H1 (cell line): Measurements from ENCODE around the gene DAPK1. TPM values are rescaled to one million over a fixed set of nuclear protein-coding genes. Genes with fewer than 3 reads are reported as not detected.

ENCODE experiments used
- CTCF ChIA-PET: fragments of 300-600 bp; sonication (Branson Sonifier 250); formaldehyde crosslinking; loops from one replicate; lab custom pipeline; 2021; ENCODE audit not compliant: partially characterized antibody; lab: Charles Lee
- POLR2A ChIA-PET: fragments of 300-600 bp; sonication (Branson Sonifier 250); formaldehyde crosslinking; loops from one replicate; lab custom pipeline; 2021; ENCODE audit warnings: inconsistent platforms; ENCODE audit not compliant: partially characterized antibody; lab: Charles Lee
- DNase-seq, 2 experiments: peaks; one replicate each; pipeline versions ENCODE4 v3.0.0 to v3.0.0-alpha.2; 2010 to 2022; ENCODE audit warnings: low spot score in 2 of 2, low read depth in 1 of 2, mixed read lengths in 1 of 2
- FAIRE-seq: peaks from 2 replicates; lab custom pipeline; 2011; peaks lifted over from hg19 to GRCh38; lab: Jason Lieb, UNC
- H2AFZ ChIP-seq: 2 replicates; pipeline ENCODE4 v1.8.1; 2012; ENCODE audit warnings: low read length, inconsistent platforms
- H2AK5ac ChIP-seq: 2 replicates; pipeline ENCODE4 v1.6.1; 2013; ENCODE audit warnings: low read depth, low read length
- H2BK120ac ChIP-seq: replicated peaks from 2 replicates; pipeline ENCODE3; 2013; ENCODE audit warnings: low read depth, low read length, inconsistent platforms
- H2BK12ac ChIP-seq: 2 replicates; pipeline ENCODE4 v1.6.1; 2013; ENCODE audit warnings: low read depth, low read length
- H2BK15ac ChIP-seq: 2 replicates; pipeline ENCODE4 v1.6.1; 2013; ENCODE audit warnings: low read length
- H2BK20ac ChIP-seq: 2 replicates; pipeline ENCODE4 v1.6.1; 2013; ENCODE audit warnings: low read length
- H2BK5ac ChIP-seq: 2 replicates; pipeline ENCODE4 v1.6.1; 2013; ENCODE audit warnings: low read depth, low read length
- H3K14ac ChIP-seq: 2 replicates; pipeline ENCODE4 v1.6.1; 2013; ENCODE audit warnings: inconsistent platforms; ENCODE audit not compliant: insufficient read length
- H3K18ac ChIP-seq: 2 replicates; pipeline ENCODE4 v1.6.1; 2013; ENCODE audit warnings: low read length; ENCODE audit errors: extremely low read depth
- H3K23ac ChIP-seq: 2 replicates; pipeline ENCODE4 v1.6.1; 2013; ENCODE audit warnings: inconsistent platforms; ENCODE audit not compliant: insufficient read length
- H3K23me2 ChIP-seq: 2 replicates; pipeline ENCODE4 v1.6.1; 2013; ENCODE audit warnings: low read depth, low read length
- H3K27ac ChIP-seq: 2 replicates; pipeline ENCODE4 v1.6.1; 2011; ENCODE audit warnings: low read depth, low read length, inconsistent platforms
- H3K27me3 ChIP-seq, 4 experiments: replicated peaks in 1 of 4; 1 replicate in 1 of 4; 2 replicates in 3 of 4; pipeline versions ENCODE4 v1.6.1 to v1.8.1; 2011 to 2013; ENCODE audit warnings: low read length in 3 of 4, mild to moderate bottlenecking in 3 of 4, inconsistent platforms in 2 of 4, mixed read lengths in 2 of 4, moderate library complexity in 1 of 4; ENCODE audit not compliant: control insufficient read depth in 3 of 4, insufficient read depth in 3 of 4; ENCODE audit errors: extremely low read depth in 1 of 4
- H3K36me3 ChIP-seq, 4 experiments: 2 replicates each; pipeline versions ENCODE4 v1.6.1 to v1.8.1; 2011 to 2013; ENCODE audit warnings: mild to moderate bottlenecking in 4 of 4, low read length in 3 of 4, moderate library complexity in 2 of 4, control low read depth in 1 of 4, inconsistent platforms in 1 of 4; ENCODE audit not compliant: insufficient read depth in 4 of 4, control insufficient read depth in 2 of 4
- H3K4ac ChIP-seq: replicated peaks from 2 replicates; pipeline ENCODE3; 2013; ENCODE audit warnings: low read length, low read depth, mixed read lengths, inconsistent platforms; ENCODE audit not compliant: insufficient read length
- H3K4me1 ChIP-seq, 4 experiments: replicated peaks in 1 of 4; 1 replicate in 1 of 4; 2 replicates in 3 of 4; pipeline versions ENCODE4 v1.6.1 to v1.8.1; 2011 to 2013; ENCODE audit warnings: low read length in 3 of 4, inconsistent platforms in 2 of 4, mixed read lengths in 1 of 4; ENCODE audit not compliant: insufficient read depth in 4 of 4, control insufficient read depth in 3 of 4
- H3K4me2 ChIP-seq, 2 experiments: 2 replicates each; pipeline versions ENCODE4 v1.6.1 to v1.8.1; 2011 to 2013; ENCODE audit warnings: low read depth in 2 of 2, low read length in 2 of 2, control low read depth in 1 of 2, inconsistent platforms in 1 of 2, mild to moderate bottlenecking in 1 of 2; ENCODE audit not compliant: insufficient read depth in 1 of 2
- H3K4me3 ChIP-seq, 4 experiments: fragments of 200-600, 300-600 bp in 1 of 4; sonication (generic), shearing (Covaris generic), sonication (Bioruptor Twin) in 1 of 4; 2 replicates each; pipeline versions ENCODE4 v1.5.1 to v1.8.1; 2011 to 2016; ENCODE audit warnings: low read length in 4 of 4, low read depth in 3 of 4, control low read depth in 2 of 4, inconsistent platforms in 2 of 4, mild to moderate bottlenecking in 2 of 4, mixed read lengths in 1 of 4, moderate library complexity in 1 of 4; ENCODE audit not compliant: insufficient read depth in 2 of 4; ENCODE audit errors: extremely low read depth in 1 of 4
- H3K56ac ChIP-seq: replicated peaks from 2 replicates; pipeline ENCODE3; 2013; ENCODE audit warnings: low read depth, mild to moderate bottlenecking, mixed read lengths, low read length, inconsistent platforms; ENCODE audit not compliant: insufficient read length
- H3K79me1 ChIP-seq: 2 replicates; pipeline ENCODE4 v1.6.1; 2013; ENCODE audit warnings: low read depth, low read length, control low read depth
- H3K79me2 ChIP-seq, 2 experiments: 2 replicates each; pipeline versions ENCODE4 v1.6.1 to v1.8.1; 2012 to 2013; ENCODE audit warnings: low read length in 2 of 2, mild to moderate bottlenecking in 2 of 2, inconsistent platforms in 1 of 2; ENCODE audit not compliant: insufficient read depth in 2 of 2, control insufficient read depth in 1 of 2
- H3K9ac ChIP-seq, 4 experiments: replicated peaks in 1 of 4; 1 replicate in 1 of 4; 2 replicates in 3 of 4; pipeline versions ENCODE4 v1.6.1 to v1.8.1; 2011 to 2013; ENCODE audit warnings: low read depth in 3 of 4, low read length in 3 of 4, control low read depth in 2 of 4, mild to moderate bottlenecking in 2 of 4, moderate library complexity in 2 of 4, inconsistent platforms in 1 of 4; ENCODE audit errors: extremely low read depth in 1 of 4
- H3K9me3 ChIP-seq, 2 experiments: 2 replicates each; pipeline versions ENCODE4 v1.6.1 to v1.8.1; 2012 to 2013; ENCODE audit warnings: mild to moderate bottlenecking in 2 of 2, moderate library complexity in 2 of 2, control low read depth in 1 of 2, inconsistent platforms in 1 of 2, low read depth in 1 of 2, low read length in 1 of 2, mixed read lengths in 1 of 2; ENCODE audit not compliant: insufficient read depth in 2 of 2
- H4K20me1 ChIP-seq, 2 experiments: replicated peaks in 1 of 2; 2 replicates each; pipeline versions ENCODE3 to v1.8.1; 2011 to 2013; ENCODE audit warnings: inconsistent platforms in 2 of 2, low read length in 2 of 2, mild to moderate bottlenecking in 1 of 2; ENCODE audit not compliant: insufficient read depth in 2 of 2, control insufficient read depth in 1 of 2
- H4K5ac ChIP-seq: 2 replicates; pipeline ENCODE4 v1.6.1; 2013; ENCODE audit warnings: low read length, low read depth, mixed read lengths, inconsistent platforms; ENCODE audit not compliant: insufficient read length
- H4K8ac ChIP-seq: 2 replicates; pipeline ENCODE4 v1.8.0; 2013; ENCODE audit warnings: mild to moderate bottlenecking, moderate library complexity, low read length, inconsistent platforms; ENCODE audit not compliant: insufficient read depth; ENCODE audit errors: extremely low read depth
- H4K91ac ChIP-seq: replicated peaks from 2 replicates; pipeline ENCODE3; 2013; ENCODE audit warnings: low read length, mixed read lengths, inconsistent platforms; ENCODE audit not compliant: insufficient read length
- POLR2AphosphoS5 ChIP-seq: IDR thresholded peaks from 2 replicates; pipeline ENCODE4 v1.6.1; 2011; ENCODE audit warnings: low read depth, low read length
- WGBS, 2 experiments: shearing (Covaris generic) in 1 of 2; methylation state at CpG; one replicate each; pipeline versions ENCODE4 v1.1.6 to v1.1.7; 2013 to 2015; ENCODE audit warnings: low lambda C conversion rate in 2 of 2, mixed read lengths in 2 of 2, inconsistent platforms in 1 of 2, low coverage in 1 of 2, missing lambda C conversion rate in 1 of 2; ENCODE audit not compliant: insufficient replicate concordance in 2 of 2, insufficient coverage in 1 of 2, insufficient read length in 1 of 2; ENCODE audit errors: extremely low coverage in 1 of 2, missing lambda C conversion rate in 1 of 2; 5-methylcytosine and 5-hydroxymethylcytosine counted together
- polyA plus RNA-seq, 7 experiments: library from polyadenylated mRNA; depleted of rRNA in 3 of 7; stranded (reverse) in 5 of 7; unstranded in 2 of 7; fragments of >200 nt in 5 of 7; fragments of 200-250 nt in 2 of 7; gene quantifications; 1 replicate in 5 of 7; 2 replicates in 1 of 7; 4 replicates in 1 of 7; pipeline versions ENCODE4 v1.2.1 to v1.2.3, GENCODE V29; 2011 to 2013; ENCODE audit warnings: missing spikeins in 2 of 7, mixed read lengths in 2 of 7
- total RNA-seq: library from RNA; stranded (reverse); fragmentation: NEBNext Ultra II Directional; extraction: Animal tissue kit (Norgen Biotek cat#: 25700); gene quantifications from 2 replicates; pipeline ENCODE4 v1.2.1, GENCODE V29; 2021

Gene DAPK1
- total and polyA plus RNA-seq, 2 of the 8 experiments (the other 6 are each of a cell fraction or from before 2014, with no cell fraction given), result 62.4 to 131 TPM

DNA sequence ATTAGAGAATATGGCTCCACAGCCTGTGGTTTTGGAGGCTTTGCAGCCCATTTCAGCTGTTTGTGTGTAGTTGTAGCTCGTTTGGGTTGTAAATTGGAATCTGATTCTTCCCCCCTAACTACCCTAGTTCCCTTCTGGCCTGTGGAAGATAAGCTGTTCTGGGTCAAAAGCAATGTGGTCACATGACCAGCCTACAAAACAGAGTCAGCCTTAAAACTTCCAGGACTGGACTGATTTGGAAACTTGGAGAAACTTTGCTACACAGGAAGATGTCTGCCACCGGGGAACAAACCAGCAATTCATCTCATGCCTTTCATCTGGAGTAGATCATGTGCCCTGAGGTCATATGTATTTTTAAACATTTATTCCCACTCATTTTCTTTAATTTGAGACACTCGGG lies 83.8 kb downstream of the DAPK1 start:
- H4K8ac ChIP-seq, result no peak overlapping the region
- peaks cover 2 to 5% of the 10 kb centered on the region in 2 experiments for H4K20me1 ChIP-seq
- no peak overlapping the region for H3K23ac ChIP-seq
- peaks cover 0 to 70% of the 10 kb centered on the region in 2 experiments; a peak in 3 of 4 replicates for H3K79me2 ChIP-seq
- H4K91ac ChIP-seq, result no peak overlapping the region
- H3K36me3 ChIP-seq, result no peaks in the 10 kb centered on the region
- TF ChIP-seq POLR2AphosphoS5, result no peak
- FAIRE-seq, result no peak
- no peak overlapping the region for H3K4me2 ChIP-seq
- H2AFZ ChIP-seq, result no peak overlapping the region
- H3K23me2 ChIP-seq, result no peaks in the 10 kb centered on the region
- WGBS, 2 experiments, result 81% methylated on average over 3 of the region's 3 CpGs; no CpG with 5 or more reads in 1 of the 2 experiments
- H3K18ac ChIP-seq, result no peak overlapping the region
- H3K4me3 ChIP-seq, result no peak overlapping the region
- H3K79me1 ChIP-seq, result peaks cover 10% of the 10 kb centered on the region
- no peak overlapping the region for H3K14ac ChIP-seq
- H2BK5ac ChIP-seq, result no peak overlapping the region
- no peak overlapping the region for H3K27ac ChIP-seq
- no peak overlapping the region for H2AK5ac ChIP-seq
- ChIA-PET CTCF (interaction anchor here (1.0 to 2.3 kb wide), 3 partner anchors 14 to 103 kb away, joined by 3 to 7 read pairs (median 3); no protein-coding TSS in a partner anchor), POLR2A (interaction anchor here (0.7 to 1.2 kb wide), 4 partner anchors 12 to 244 kb away, joined by 3 to 6 read pairs (median 6); no protein-coding TSS in a partner anchor)
- H3K27me3 ChIP-seq, result no peaks in the 10 kb centered on the region
- H2BK12ac ChIP-seq, result no peak overlapping the region
- H3K56ac ChIP-seq, result no peak overlapping the region
- no peak for DNase-seq
- no peak overlapping the region for H2BK20ac ChIP-seq
- H3K9ac ChIP-seq, result no peak overlapping the region
- no peak overlapping the region for H2BK15ac ChIP-seq
- H3K4me1 ChIP-seq, result peaks cover 0 to 3% (median 0%) of the 10 kb centered on the region in 4 experiments; a peak in 1 of 7 replicates
- no peak overlapping the region for H2BK120ac ChIP-seq
- H3K9me3 ChIP-seq, result no peaks in the 10 kb centered on the region
- no peak overlapping the region for H3K4ac ChIP-seq
- H4K5ac ChIP-seq, result no peak overlapping the region
